Chondrocyte (in vitro differentiated cells): ENCODE data around the gene DDX11. TPM values are rescaled to one million over a fixed set of nuclear protein-coding genes. Genes with fewer than 3 reads are reported as not detected.

Experiments
- DNase-seq: peaks from one replicate; pipeline ENCODE4 v3.0.0; 2021; ENCODE audit warnings: mixed read lengths, low spot score
- H3K27ac Mint-ChIP-seq: one replicate; pipeline ENCODE4 v1.8.0; 2021; ENCODE audit warnings: mild to moderate bottlenecking, moderate library complexity, mixed read lengths; ENCODE audit not compliant: unreplicated experiment
- H3K27me3 Mint-ChIP-seq: 2 replicates; pipeline ENCODE4 v1.8.0; 2021; ENCODE audit warnings: low read depth, mixed read lengths
- H3K36me3 Mint-ChIP-seq: 2 replicates; pipeline ENCODE4 v1.8.0; 2021; ENCODE audit warnings: low read depth, mixed read lengths
- H3K4me1 Mint-ChIP-seq: 2 replicates; pipeline ENCODE4 v1.8.0; 2021; ENCODE audit warnings: low read depth, mild to moderate bottlenecking, mixed read lengths
- H3K4me3 Mint-ChIP-seq: one replicate; pipeline ENCODE4 v1.8.0; 2021; ENCODE audit warnings: mild to moderate bottlenecking, moderate library complexity, mixed read lengths; ENCODE audit not compliant: unreplicated experiment
- H3K9me3 Mint-ChIP-seq: 2 replicates; pipeline ENCODE4 v1.8.0; 2021; ENCODE audit warnings: low read depth, mixed read lengths
- total RNA-seq: library from RNA; stranded (reverse); gene quantifications from 3 replicates; pipeline ENCODE4 v1.2.1, GENCODE V29; 2021
- TF ChIP-seq, protein P1 (sequence below): fragments of 200-600 bp; sonication (generic); IDR thresholded peaks from 2 replicates; pipeline ENCODE4 v1.5.0; 2021; ENCODE audit warnings: antibody characterized with exemption, mild to moderate bottlenecking, moderate library complexity

DDX11 gene
- total RNA-seq, 1 donor from 2014 or later: 25.9 TPM

DNA sequence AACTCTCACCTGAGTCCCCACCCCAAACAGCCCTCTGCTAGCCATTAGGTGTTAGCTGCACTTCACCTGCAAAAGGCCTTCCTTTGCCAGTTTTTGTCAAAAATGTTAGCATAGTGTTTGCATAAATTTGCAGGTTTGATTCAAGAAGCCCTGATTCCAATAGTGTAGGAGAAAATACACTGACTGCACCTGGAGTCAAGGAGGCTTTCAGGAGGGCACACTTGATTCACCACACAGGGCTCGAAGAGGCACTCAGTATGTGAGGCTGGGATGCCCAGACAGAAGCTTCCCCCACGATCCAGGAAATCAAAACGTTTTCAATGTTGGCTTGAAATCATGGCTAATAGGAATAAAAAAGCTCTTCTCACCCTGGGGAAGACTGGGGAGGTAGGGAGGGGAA lies 40.5 kb upstream of the DDX11 start:
- H3K36me3 Mint-ChIP-seq: no peaks in the 10 kb centered on the region
- TF ChIP-seq, protein P1, sequence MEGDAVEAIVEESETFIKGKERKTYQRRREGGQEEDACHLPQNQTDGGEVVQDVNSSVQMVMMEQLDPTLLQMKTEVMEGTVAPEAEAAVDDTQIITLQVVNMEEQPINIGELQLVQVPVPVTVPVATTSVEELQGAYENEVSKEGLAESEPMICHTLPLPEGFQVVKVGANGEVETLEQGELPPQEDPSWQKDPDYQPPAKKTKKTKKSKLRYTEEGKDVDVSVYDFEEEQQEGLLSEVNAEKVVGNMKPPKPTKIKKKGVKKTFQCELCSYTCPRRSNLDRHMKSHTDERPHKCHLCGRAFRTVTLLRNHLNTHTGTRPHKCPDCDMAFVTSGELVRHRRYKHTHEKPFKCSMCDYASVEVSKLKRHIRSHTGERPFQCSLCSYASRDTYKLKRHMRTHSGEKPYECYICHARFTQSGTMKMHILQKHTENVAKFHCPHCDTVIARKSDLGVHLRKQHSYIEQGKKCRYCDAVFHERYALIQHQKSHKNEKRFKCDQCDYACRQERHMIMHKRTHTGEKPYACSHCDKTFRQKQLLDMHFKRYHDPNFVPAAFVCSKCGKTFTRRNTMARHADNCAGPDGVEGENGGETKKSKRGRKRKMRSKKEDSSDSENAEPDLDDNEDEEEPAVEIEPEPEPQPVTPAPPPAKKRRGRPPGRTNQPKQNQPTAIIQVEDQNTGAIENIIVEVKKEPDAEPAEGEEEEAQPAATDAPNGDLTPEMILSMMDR: no peak
- peaks cover 6% of the 10 kb centered on the region for H3K27me3 Mint-ChIP-seq
- no peak for DNase-seq
- H3K9me3 Mint-ChIP-seq: no peaks in the 10 kb centered on the region
- H3K27ac Mint-ChIP-seq: no peak overlapping the region
- H3K4me3 Mint-ChIP-seq: no peak overlapping the region
- peaks cover 3% of the 10 kb centered on the region for H3K4me1 Mint-ChIP-seq

DNA sequence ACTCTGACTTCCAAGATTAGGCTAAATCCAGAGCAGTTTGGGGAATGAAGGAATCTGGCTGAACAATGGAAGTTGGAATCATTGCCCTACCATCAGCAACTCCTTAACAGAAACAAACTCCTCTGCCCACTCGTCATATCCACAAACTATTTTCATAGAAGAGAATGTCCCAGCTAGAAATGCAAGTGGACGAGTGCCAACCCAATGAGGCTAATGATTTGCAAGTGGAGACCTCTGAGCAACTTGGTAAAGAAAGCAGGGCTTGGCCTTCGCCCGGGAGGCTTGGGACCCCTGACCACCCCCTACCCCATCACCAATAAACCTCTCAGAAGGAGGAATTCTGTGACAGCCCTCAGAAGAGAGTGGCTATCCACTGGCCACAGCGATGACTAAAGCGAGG lies 40.0 kb upstream of the DDX11 start:
- DNase-seq: no peak
- Mint-ChIP-seq H3K27me3 (peaks cover 6% of the 10 kb centered on the region), H3K27ac (no peak overlapping the region), H3K4me1 (peaks cover 3% of the 10 kb centered on the region), H3K36me3 (no peaks in the 10 kb centered on the region), H3K9me3 (no peaks in the 10 kb centered on the region), H3K4me3 (no peak overlapping the region)
- TF ChIP-seq, protein P1: no peak

DNA sequence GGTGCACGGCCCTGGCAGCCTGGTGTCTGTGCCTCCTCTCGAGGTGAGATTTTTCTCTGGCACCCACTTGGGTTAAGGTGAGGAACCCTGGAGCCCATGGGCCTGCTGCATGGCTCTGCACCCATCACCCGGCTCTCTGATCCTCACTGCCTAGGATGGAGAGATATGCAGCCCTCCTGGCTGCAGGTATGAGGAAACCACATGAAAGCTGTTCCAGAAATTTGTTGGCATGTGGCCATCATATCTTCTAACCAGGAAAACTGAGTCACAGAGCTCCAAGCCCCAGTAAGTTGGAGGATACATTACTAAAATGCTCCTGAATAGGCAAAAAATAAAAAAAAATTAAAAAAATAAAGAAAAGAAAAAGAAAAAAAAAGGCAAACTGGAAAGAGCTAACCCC lies 39.3 kb upstream of the DDX11 start:
- Mint-ChIP-seq H3K27ac (no peak overlapping the region), H3K9me3 (no peaks in the 10 kb centered on the region), H3K36me3 (no peaks in the 10 kb centered on the region), H3K4me1 (peaks cover 3% of the 10 kb centered on the region), H3K4me3 (no peak overlapping the region), H3K27me3 (peaks cover 6% of the 10 kb centered on the region)
- DNase-seq: no peak
- TF ChIP-seq, protein P1: no peak

DNA sequence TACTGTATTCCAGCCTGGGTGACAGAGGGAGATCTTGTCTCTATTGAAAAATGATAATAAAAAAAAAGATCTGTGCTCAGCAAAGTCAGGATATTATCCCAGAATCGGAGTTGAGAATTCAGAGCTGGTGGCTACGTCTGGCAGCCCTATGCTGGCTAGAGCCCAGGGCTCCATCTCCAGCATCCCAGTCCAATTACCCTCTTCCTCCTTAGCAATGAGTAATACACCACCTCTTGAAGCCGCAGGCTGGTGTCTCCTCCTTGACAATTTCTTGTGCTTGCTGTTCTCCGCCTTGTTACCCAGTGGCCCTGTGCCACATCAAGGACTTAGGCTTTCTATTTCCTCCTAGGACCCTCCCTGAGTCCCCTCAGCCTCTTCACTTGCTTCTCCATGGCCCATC lies 38.4 kb upstream of the DDX11 start:
- no peak overlapping the region for H3K4me3 Mint-ChIP-seq
- H3K9me3 Mint-ChIP-seq: no peaks in the 10 kb centered on the region
- TF ChIP-seq, protein P1: no peak
- H3K27ac Mint-ChIP-seq: no peak overlapping the region
- no peak for DNase-seq
- H3K4me1 Mint-ChIP-seq: peaks cover 3% of the 10 kb centered on the region
- no peaks in the 10 kb centered on the region for H3K36me3 Mint-ChIP-seq
- peaks cover 6% of the 10 kb centered on the region for H3K27me3 Mint-ChIP-seq

DNA sequence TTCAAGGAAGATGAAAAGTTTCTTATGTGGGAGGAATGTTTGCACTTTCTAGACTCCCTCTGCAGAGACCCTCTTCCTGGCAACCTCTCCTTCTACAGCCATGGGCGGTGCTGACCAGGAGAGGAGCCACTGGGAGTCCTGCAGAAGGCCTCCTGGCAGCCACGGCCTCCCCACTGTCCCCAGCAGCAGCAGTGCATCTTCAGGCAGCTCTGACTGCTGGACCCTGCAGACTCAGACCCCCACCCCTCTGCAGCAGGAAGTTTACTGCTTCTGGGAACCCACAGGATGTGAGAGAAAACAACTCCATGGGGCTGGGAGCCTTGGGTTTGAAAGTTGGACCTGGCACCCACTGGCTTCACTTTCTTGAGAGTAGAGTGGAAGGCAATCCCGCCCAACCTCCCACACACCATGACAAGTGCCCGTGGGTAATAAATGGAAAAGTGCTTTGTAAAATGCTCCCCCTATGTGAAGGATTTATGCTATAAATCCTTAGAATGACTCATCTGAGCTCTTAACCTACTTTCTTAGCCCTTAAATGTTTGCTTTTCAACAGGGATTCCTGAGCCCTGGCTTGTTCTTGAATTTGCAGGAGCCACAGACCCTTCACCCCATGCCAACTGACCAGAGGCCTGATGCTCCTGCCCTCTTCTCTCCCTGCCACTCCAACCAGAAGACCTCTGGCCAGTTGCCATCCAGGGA lies 37.5 kb upstream of the DDX11 start:
- H3K36me3 Mint-ChIP-seq: no peaks in the 10 kb centered on the region
- peaks cover 3% of the 10 kb centered on the region for H3K4me1 Mint-ChIP-seq
- TF ChIP-seq, protein P1: no peak
- H3K27me3 Mint-ChIP-seq: peaks cover 6% of the 10 kb centered on the region
- no peak overlapping the region for H3K4me3 Mint-ChIP-seq
- no peak for DNase-seq
- no peaks in the 10 kb centered on the region for H3K9me3 Mint-ChIP-seq
- H3K27ac Mint-ChIP-seq: no peak overlapping the region
